GM12873 (cell line): ENCODE data around the gene HOXD8.

Experiments used
- CTCF ChIP-seq: IDR thresholded peaks from 2 replicates; pipeline ENCODE4 v1.5.1; 2012; ENCODE audit warnings: low read depth, mild to moderate bottlenecking, moderate library complexity, low read length, control low read depth; ENCODE audit not compliant: insufficient read depth; ENCODE audit errors: missing control alignments

The HOXD8 gene

DNA sequence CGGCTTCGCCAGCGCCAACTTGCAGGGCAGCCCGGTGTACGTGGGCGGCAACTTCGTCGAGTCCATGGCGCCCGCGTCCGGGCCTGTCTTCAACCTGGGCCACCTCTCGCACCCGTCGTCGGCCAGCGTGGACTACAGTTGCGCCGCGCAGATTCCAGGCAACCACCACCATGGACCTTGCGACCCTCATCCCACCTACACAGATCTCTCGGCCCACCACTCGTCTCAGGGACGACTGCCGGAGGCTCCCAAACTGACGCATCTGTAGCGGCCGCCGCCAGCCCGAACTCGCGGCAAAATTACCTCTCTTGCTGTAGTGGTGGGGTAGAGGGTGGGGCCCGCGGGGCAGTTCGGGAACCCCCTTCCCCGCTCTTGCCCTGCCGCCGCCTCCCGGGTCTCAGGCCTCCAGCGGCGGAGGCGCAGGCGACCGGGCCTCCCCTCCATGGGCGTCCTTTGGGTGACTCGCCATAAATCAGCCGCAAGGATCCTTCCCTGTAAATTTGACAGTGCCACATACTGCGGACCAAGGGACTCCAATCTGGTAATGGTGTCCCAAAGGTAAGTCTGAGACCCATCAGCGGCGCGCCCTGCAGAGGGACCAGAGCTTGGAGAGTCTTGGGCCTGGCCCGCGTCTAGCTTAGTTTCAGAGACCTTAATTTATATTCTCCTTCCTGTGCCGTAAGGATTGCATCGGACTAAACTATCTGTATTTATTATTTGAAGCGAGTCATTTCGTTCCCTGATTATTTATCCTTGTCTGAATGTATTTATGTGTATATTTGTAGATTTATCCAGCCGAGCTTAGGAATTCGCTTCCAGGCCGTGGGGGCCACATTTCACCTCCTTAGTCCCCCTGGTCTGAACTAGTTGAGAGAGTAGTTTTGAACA, 42.7 kb downstream of the HOXD8 start:
- TF ChIP-seq CTCF = no peak

GRCh38 chr2:176172895-176173566, 43.5 kb downstream of the HOXD8 start:
- TF ChIP-seq CTCF = no peak

DNA sequence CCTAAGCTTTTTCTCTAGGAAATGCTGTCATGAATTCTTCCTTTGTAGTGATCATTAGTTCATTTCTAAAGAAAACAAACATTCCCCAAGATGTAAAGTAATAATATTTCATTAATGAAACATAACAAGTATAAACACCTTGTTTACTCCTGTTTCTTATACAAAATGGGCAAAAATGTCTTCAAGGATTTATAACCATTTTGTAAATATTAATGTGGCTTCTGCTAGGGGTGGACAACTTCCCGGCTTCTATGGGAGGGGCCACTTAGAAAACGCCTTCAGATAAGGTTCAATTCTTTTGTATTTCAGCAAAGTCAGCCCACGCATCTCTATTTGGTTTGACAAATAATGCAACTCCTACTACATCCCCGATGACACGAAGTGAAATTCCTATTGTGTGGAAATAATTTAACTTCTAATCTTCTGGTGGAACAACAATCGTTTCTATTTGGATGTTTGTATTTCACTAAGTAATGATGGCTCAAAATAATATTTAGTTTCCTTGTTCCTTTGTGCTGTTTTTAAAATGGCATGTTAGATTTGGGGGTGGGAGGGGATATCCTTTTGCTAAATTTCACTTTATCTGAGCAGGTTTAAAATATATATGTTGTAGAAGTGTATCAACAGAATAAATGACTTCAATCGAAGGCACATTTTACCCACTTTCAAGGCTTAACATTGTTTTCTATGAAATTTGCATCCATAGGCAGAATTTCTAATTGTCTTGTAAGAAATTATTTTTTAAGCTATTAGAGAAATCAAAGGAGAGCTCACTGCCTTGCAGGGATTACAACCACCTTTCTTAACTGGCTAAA, 44.3 kb downstream of the HOXD8 start:
- no peak for TF ChIP-seq CTCF

GRCh38 chr2:176174382-176174823, 44.9 kb downstream of the HOXD8 start:
- TF ChIP-seq CTCF = no peak

DNA sequence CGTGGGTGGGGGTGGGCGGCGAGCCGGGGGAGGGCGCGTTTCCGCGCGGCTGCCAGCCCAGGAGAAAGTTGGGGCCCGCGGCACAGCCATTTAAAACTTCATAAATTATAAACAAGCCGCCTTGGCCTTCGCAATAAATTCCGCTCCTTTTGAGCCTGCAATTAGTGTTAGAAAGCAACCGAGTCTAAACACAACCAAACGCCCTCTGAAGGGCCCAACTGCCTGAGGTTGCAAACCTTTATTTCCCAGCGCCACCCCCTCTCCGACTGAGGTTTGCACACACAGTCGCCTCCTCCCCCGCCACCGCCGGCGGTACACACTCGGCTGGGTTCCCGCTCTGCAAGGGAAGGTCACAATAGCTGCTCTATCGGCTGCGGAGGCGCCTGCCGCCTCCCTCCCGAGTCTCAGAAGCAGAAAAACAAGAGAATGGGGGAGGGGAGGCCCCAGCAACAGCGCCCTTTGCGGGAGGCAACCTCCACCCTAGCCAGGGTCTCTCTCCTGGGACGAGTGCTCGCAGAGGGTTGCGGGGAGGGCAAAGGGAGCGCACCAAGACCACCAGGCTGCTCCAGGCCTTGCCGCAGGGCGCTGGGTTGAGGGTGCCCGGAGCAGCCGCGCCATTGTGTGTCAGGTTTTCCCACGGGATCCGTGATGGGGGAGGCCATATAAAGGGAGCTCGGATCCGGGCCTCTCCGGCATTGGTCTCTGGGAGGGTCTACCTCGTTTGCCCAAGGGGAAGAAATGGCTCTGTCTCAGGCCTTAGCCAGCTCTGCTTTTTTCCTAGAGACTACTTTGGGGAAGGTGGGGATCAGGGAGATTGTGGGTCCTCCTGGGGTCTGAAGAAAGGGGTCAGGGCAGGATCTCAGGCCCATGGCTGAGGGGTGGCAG, 45.6 kb downstream of the HOXD8 start:
- TF ChIP-seq CTCF = no peak

DNA sequence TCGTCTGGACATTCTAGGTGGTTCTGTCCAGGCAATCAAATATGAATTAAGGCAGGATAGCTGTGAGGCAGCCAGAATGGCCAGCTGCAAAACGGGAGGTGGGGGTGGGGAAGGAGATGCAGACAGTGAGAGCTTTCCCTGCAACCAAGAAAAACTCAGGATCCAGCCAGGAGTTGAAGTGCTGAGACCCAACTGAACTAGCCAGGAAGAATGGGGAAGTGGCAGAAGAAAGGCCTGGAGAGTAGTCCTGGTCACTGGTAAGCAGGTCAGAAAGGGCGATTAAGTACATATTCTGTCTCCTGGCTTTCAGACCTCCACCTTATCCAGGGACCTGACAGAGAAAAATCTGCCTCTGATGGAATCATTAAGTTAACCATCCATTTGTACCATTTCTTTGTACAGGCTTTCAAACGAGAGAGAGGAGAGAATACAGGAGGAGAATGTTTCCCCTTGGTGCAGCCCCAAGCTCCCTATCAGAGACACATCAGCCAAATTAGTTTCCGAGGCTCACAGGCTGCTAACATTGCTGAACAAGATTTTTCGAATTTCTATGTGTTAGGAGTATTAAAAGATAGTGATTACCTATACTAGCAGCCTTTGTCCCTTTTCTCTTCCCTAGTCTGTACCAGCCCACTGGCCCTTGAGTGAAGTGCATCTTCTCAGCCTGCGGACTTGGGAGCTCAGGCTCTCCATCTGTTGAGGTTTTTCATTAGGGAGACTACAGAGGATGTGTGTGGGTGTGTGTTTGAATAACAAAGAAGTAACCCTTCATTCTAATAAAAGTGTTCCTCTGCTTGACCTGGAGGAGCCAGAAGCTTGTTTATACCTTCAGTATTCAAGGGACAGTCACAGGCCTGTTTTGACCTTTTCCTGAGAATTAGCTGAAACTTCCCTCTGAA, 46.5 kb downstream of the HOXD8 start:
- no peak for TF ChIP-seq CTCF
